Glutamatergic neuron (in vitro differentiated cells): ENCODE measurements around the gene CRIP1. TPM values are rescaled to one million over a fixed set of nuclear protein-coding genes. Genes with fewer than 3 reads are reported as not detected.

Experiments
- DNase-seq: peaks from one replicate; pipeline ENCODE4 v3.0.0; 2022
- H3K27ac Mint-ChIP-seq: one replicate; pipeline ENCODE4 v1.8.0; 2020; ENCODE audit warnings: mild to moderate bottlenecking, mixed read lengths, inconsistent platforms; ENCODE audit not compliant: unreplicated experiment
- H3K27me3 Mint-ChIP-seq: one replicate; pipeline ENCODE4 v1.8.0; 2020; ENCODE audit warnings: mild to moderate bottlenecking, moderate library complexity, mixed read lengths, inconsistent platforms; ENCODE audit not compliant: unreplicated experiment
- H3K36me3 Mint-ChIP-seq: one replicate; pipeline ENCODE4 v1.8.0; 2020; ENCODE audit warnings: mild to moderate bottlenecking, mixed read lengths, inconsistent platforms; ENCODE audit not compliant: unreplicated experiment
- H3K4me1 Mint-ChIP-seq: one replicate; pipeline ENCODE4 v1.8.0; 2020; ENCODE audit warnings: mild to moderate bottlenecking, low read depth, mixed read lengths, inconsistent platforms; ENCODE audit not compliant: unreplicated experiment
- H3K4me3 Mint-ChIP-seq: one replicate; pipeline ENCODE4 v1.8.0; 2020; ENCODE audit warnings: mild to moderate bottlenecking, mixed read lengths, inconsistent platforms; ENCODE audit not compliant: unreplicated experiment
- H3K9me3 Mint-ChIP-seq: one replicate; pipeline ENCODE4 v1.8.0; 2020; ENCODE audit warnings: mild to moderate bottlenecking, moderate library complexity, mixed read lengths, inconsistent platforms; ENCODE audit not compliant: unreplicated experiment
- CTCF ChIP-seq: fragments of 200-600 bp; sonication (generic); IDR thresholded peaks from one replicate; pipeline ENCODE4 v1.5.0; 2021; ENCODE audit not compliant: partially characterized antibody, unreplicated experiment
- total RNA-seq: library from RNA; stranded (reverse); fragmentation: NEBNext Ultra II Directional; extraction: Animal tissue kit (Norgen Biotek cat#: 25700); gene quantifications from one replicate; pipeline ENCODE4 v1.2.1, GENCODE V29; 2021; ENCODE audit not compliant: unreplicated experiment

CRIP1 gene
- total RNA-seq, 1 donor from 2014 or later, result 49.3 TPM

GRCh38 chr14:105450864-105451720, 35.6 kb upstream of the CRIP1 start:
- Mint-ChIP-seq H3K36me3 (no peaks in the 10 kb centered on the region), H3K4me3 (no peak overlapping the region), H3K9me3 (peaks cover 7% of the 10 kb centered on the region), H3K27me3 (peaks cover 10% of the 10 kb centered on the region), H3K4me1 (peaks cover 3% of the 10 kb centered on the region), H3K27ac (no peak overlapping the region)
- no peak for TF ChIP-seq CTCF
- DNase-seq, result peak; percentile 17

GRCh38 chr14:105452963-105453362, 33.7 kb upstream of the CRIP1 start:
- H3K27me3 Mint-ChIP-seq, result peaks cover 6% of the 10 kb centered on the region
- H3K36me3 Mint-ChIP-seq, result no peaks in the 10 kb centered on the region
- TF ChIP-seq CTCF, result no peak
- DNase-seq, result no peak
- no peaks in the 10 kb centered on the region for H3K4me1 Mint-ChIP-seq
- peaks cover 7% of the 10 kb centered on the region for H3K9me3 Mint-ChIP-seq
- peak overlapping the region; percentile 4 for H3K27ac Mint-ChIP-seq
- no peak overlapping the region for H3K4me3 Mint-ChIP-seq

GRCh38 chr14:105453847-105454246, 32.8 kb upstream of the CRIP1 start:
- Mint-ChIP-seq H3K27me3 (peaks cover 6% of the 10 kb centered on the region), H3K4me3 (no peak overlapping the region), H3K4me1 (no peaks in the 10 kb centered on the region), H3K27ac (no peak overlapping the region), H3K36me3 (no peaks in the 10 kb centered on the region), H3K9me3 (peaks cover 7% of the 10 kb centered on the region)
- DNase-seq, result no peak
- TF ChIP-seq CTCF, result no peak

DNA sequence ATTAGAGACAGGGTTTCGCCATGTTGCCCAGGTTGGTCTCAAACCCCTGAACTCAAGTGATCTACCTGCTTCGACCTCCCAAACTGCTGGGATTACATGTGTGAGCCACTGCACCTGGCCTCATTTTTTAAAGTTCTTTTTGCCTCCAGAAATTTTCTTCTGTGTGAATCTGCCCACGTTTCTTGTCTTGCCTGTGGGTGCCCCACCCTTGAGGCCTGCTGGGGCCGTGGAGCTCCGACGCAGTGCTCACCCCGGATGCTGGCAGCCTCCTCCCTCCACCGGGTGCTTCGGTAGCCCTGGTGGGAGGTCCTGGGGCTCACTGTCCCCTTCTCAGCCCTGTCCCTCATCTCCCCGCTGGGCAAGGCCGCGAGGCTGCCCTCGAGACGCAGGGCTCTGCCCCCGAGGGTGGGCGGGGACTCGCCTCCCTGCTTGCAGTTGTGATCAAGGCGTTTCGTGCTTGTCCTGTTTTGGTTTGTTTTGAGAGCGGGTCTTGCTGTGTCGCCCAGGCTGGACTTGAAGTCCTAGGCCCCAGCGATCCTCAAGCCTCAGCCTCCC, 31.5 kb upstream of the CRIP1 start:
- no peak overlapping the region for H3K4me3 Mint-ChIP-seq
- H3K36me3 Mint-ChIP-seq, result no peaks in the 10 kb centered on the region
- DNase-seq, result no peak
- H3K9me3 Mint-ChIP-seq, result peaks cover 7% of the 10 kb centered on the region
- TF ChIP-seq CTCF, result no peak
- peaks cover 6% of the 10 kb centered on the region for H3K27me3 Mint-ChIP-seq
- no peaks in the 10 kb centered on the region for H3K4me1 Mint-ChIP-seq
- H3K27ac Mint-ChIP-seq, result no peak overlapping the region
